ENCODE results near the gene AZI2. TPM values are rescaled to one million over a fixed set of nuclear protein-coding genes. Genes with fewer than 3 reads are reported as not detected.

AZI2 gene
- polyA plus RNA-seq, 1 of the 3 experiments (the other 2 are of a cell fraction), result 27.3 TPM

DNA sequence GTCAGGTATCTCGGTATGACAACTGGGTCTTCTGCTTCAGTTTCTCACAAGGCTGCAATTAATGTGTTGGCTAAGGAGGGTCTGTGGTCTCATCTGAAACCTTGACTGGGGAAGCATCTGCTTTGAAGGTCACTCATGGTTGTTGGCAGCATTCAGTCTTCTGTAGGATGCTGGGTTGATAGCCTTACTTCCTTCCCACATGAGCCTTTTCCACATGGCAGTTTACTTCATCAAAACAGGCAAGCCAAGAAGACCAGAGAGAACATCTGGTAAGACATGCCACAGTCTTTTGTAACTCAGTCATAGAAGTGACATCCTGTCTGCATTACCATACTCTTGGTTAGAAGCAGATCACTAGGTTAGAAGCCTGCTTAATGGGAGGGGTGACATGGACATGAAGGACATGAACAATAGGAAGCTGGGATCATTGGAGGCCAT, 57.7 kb downstream of the AZI2 start:
- no peaks in the 10 kb centered on the region for H3K9me2 ChIP-seq
- H3K36me3 ChIP-seq (replicated peaks in 1 of 2; ENCODE audit: control insufficient read depth in 1 of 2, insufficient read depth in 2 of 2, low read length in 1 of 2), result peaks cover 4 to 8% of the 10 kb centered on the region in 2 experiments
- POLR2A ChIA-PET, result no interaction called here
- WGBS (ENCODE audit: low lambda C conversion rate), result 87% methylated on average over 1 of the region's 1 CpG
- TF ChIP-seq TEAD4 (IDR thresholded peaks at IDR 0.05; ENCODE audit: borderline replicate concordance, insufficient read depth) (no peak), RFX5 (IDR thresholded peaks at IDR 0.05; ENCODE audit: low read length) (no peak), POLR2AphosphoS5 (IDR thresholded peaks at IDR 0.05; ENCODE audit: low read depth, low read length) (no peak), SMC3 (IDR thresholded peaks at IDR 0.05; ENCODE audit: low read depth, low read length) (no peak), MXI1 (IDR thresholded peaks at IDR 0.05; ENCODE audit: low read depth, low read length) (no peak), JUND (IDR thresholded peaks at IDR 0.05) (no peak), ELF1 (IDR thresholded peaks at IDR 0.05) (no peak), FOXM1 (IDR thresholded peaks at IDR 0.05; ENCODE audit: low read depth) (no peak), MEF2A (IDR thresholded peaks at IDR 0.05; ENCODE audit: borderline replicate concordance, low read depth) (no peak), FOXJ3 (CRISPR knock-in tag; IDR thresholded peaks at IDR 0.05) (no peak), SIN3A (IDR thresholded peaks at IDR 0.05; ENCODE audit: borderline replicate concordance, low read depth, low read length) (no peak), RAD21 (IDR thresholded peaks at IDR 0.05; ENCODE audit: low read length) (no peak), EP300 (IDR thresholded peaks at IDR 0.05; ENCODE audit: borderline replicate concordance in 1 of 2, low read depth in 1 of 2, low read length in 1 of 2) (no peak), TCF12 (IDR thresholded peaks at IDR 0.05) (no peak), CHD2 (IDR thresholded peaks at IDR 0.05; ENCODE audit: low read length, partially characterized antibody) (no peak)
- TF ChIP-seq, protein P1, sequence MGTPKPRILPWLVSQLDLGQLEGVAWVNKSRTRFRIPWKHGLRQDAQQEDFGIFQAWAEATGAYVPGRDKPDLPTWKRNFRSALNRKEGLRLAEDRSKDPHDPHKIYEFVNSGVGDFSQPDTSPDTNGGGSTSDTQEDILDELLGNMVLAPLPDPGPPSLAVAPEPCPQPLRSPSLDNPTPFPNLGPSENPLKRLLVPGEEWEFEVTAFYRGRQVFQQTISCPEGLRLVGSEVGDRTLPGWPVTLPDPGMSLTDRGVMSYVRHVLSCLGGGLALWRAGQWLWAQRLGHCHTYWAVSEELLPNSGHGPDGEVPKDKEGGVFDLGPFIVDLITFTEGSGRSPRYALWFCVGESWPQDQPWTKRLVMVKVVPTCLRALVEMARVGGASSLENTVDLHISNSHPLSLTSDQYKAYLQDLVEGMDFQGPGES (IDR thresholded peaks at IDR 0.05; ENCODE audit: low read depth, low read length), result no peak
- TF ChIP-seq, protein P2, sequence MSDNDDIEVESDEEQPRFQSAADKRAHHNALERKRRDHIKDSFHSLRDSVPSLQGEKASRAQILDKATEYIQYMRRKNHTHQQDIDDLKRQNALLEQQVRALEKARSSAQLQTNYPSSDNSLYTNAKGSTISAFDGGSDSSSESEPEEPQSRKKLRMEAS (IDR thresholded peaks at IDR 0.05; ENCODE audit: low read depth), result no peak
- TF ChIP-seq, protein P3, sequence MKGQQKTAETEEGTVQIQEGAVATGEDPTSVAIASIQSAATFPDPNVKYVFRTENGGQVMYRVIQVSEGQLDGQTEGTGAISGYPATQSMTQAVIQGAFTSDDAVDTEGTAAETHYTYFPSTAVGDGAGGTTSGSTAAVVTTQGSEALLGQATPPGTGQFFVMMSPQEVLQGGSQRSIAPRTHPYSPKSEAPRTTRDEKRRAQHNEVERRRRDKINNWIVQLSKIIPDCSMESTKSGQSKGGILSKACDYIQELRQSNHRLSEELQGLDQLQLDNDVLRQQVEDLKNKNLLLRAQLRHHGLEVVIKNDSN (IDR thresholded peaks at IDR 0.05; ENCODE audit: borderline replicate concordance, low read depth), result no peak
- TF ChIP-seq, protein P4, sequence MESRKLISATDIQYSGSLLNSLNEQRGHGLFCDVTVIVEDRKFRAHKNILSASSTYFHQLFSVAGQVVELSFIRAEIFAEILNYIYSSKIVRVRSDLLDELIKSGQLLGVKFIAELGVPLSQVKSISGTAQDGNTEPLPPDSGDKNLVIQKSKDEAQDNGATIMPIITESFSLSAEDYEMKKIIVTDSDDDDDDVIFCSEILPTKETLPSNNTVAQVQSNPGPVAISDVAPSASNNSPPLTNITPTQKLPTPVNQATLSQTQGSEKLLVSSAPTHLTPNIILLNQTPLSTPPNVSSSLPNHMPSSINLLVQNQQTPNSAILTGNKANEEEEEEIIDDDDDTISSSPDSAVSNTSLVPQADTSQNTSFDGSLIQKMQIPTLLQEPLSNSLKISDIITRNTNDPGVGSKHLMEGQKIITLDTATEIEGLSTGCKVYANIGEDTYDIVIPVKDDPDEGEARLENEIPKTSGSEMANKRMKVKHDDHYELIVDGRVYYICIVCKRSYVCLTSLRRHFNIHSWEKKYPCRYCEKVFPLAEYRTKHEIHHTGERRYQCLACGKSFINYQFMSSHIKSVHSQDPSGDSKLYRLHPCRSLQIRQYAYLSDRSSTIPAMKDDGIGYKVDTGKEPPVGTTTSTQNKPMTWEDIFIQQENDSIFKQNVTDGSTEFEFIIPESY (IDR thresholded peaks at IDR 0.05; ENCODE audit: borderline replicate concordance, low read depth), result no peak
- H3K79me2 ChIP-seq (ENCODE audit: insufficient read depth), result no peaks in the 10 kb centered on the region
- H3K4me1 ChIP-seq (ENCODE audit: control insufficient read depth in 1 of 2, insufficient read depth in 2 of 2, low read depth in 1 of 2, low read length in 1 of 2), result no peaks in the 10 kb centered on the region; a peak in 2 of 4 replicates
- H3K27me3 ChIP-seq (ENCODE audit: insufficient read depth), result no peaks in the 10 kb centered on the region
- H3K4me2 ChIP-seq, result no peak overlapping the region
- H2AFZ ChIP-seq (ENCODE audit: low read depth), result no peak overlapping the region
- no peak overlapping the region for H3K4me3 ChIP-seq (ENCODE audit: low read depth in 2 of 2, low read length in 1 of 2)
- H3F3A ChIP-seq (replicated peaks; ENCODE audit: insufficient read depth), result no peaks in the 10 kb centered on the region
- H3K27ac ChIP-seq (ENCODE audit: low read depth in 2 of 2, low read length in 1 of 2), result no peak overlapping the region
- no peaks in the 10 kb centered on the region for H4K20me1 ChIP-seq (ENCODE audit: insufficient read depth)
- H3K9ac ChIP-seq, result no peak overlapping the region
- no peaks in the 10 kb centered on the region for H3K9me3 ChIP-seq
- no peak for DNase-seq
- CTCF ChIA-PET, result no interaction called here

Measured in SK-N-SH (cell line).